ENCODE measurements around the gene CSNK1D. TPM values are rescaled to one million over a fixed set of nuclear protein-coding genes. Genes with fewer than 3 reads are reported as not detected.

CSNK1D gene
- total RNA-seq, 3 donors from 2014 or later = 177 to 221 (median 189) TPM

DNA sequence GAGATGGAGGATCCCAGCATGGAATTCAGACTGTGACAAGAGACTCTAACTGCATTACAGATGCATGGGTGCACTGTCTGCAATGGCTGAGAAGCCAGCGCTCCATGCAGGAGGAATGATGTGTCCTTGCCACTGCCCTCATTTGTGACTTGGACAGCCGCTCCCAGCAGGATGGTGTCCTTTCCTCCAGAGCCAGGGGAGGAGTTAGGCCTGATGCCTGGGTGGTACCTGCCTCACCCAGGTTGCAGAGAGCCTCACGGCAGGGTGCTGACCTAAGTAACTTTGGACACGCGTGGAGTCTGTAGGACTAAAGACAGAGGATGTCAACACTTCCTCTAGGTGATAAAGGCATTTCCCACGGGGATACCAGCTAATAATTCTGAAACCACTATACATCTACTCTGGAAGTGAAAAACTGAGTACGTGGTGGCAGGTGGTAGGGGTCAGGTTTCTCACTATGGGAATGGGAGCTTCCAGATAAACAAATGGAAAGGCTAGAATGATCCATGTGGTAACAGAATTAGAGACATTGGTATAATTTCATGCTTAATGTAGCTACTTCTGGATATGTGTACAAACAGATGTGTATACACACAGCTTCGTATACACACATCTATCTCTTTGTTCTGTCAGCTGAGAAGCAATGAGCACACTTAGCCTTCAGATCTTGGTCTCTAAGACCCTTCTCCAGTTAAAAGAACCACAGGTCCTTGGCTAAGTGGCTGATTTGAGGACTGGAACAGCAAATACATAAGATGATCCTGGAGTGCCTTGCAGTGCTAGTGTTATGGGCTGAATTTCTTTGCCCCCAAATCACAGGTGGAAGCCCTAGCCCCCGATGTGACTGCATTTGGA, 13.7 kb upstream of the CSNK1D start:
- peak in 2 of 3 donors; percentile 60 to 61 for DNase-seq
- TF ChIP-seq CTCF (IDR thresholded peaks at IDR 0.05) = no peak
- H3K36me3 ChIP-seq (ENCODE audit: low read depth) = no peaks in the 10 kb centered on the region
- no peak overlapping the region for H3K4me3 ChIP-seq
- no peaks in the 10 kb centered on the region for H3K9me3 ChIP-seq
- peak; percentile 56 for ATAC-seq
- intact Hi-C loops (cut with DNase I, micrococcal nuclease) = no loop called here
- H3K4me1 ChIP-seq (ENCODE audit: low read depth) = peaks cover 28% of the 10 kb centered on the region

GRCh38 chr17:82285141-82285540, 11.6 kb upstream of the CSNK1D start:
- ATAC-seq = no peak
- no peak for TF ChIP-seq CTCF (IDR thresholded peaks at IDR 0.05)
- H3K36me3 ChIP-seq (ENCODE audit: low read depth) = no peaks in the 10 kb centered on the region
- peaks cover 28% of the 10 kb centered on the region for H3K4me1 ChIP-seq (ENCODE audit: low read depth)
- no peak overlapping the region for H3K4me3 ChIP-seq
- no peaks in the 10 kb centered on the region for H3K9me3 ChIP-seq
- intact Hi-C loops (cut with DNase I, micrococcal nuclease) = no loop called here
- no peak for DNase-seq

GRCh38 chr17:82283208-82283749, 9.8 kb upstream of the CSNK1D start:
- Histone ChIP-seq H3K36me3 (ENCODE audit: low read depth) (no peaks in the 10 kb centered on the region), H3K4me1 (ENCODE audit: low read depth) (peaks cover 28% of the 10 kb centered on the region), H3K4me3 (no peak overlapping the region), H3K9me3 (no peaks in the 10 kb centered on the region)
- DNase-seq (peak in 2 of 3 donors; percentile 46 to 61), ATAC-seq (no peak)
- intact Hi-C loops (cut with DNase I, micrococcal nuclease) = no loop called here
- TF ChIP-seq CTCF (IDR thresholded peaks at IDR 0.05) = no peak

- intact Hi-C loops (cut with DNase I, micrococcal nuclease) = no loop called here
- H3K9me3 ChIP-seq = no peaks in the 10 kb centered on the region
- no peak overlapping the region for H3K4me3 ChIP-seq
- peaks cover 23% of the 10 kb centered on the region for H3K4me1 ChIP-seq (ENCODE audit: low read depth)
- no peak for TF ChIP-seq CTCF (IDR thresholded peaks at IDR 0.05)
- H3K36me3 ChIP-seq (ENCODE audit: low read depth) = no peaks in the 10 kb centered on the region
- DNase-seq (peak in 2 of 3 donors; percentile 51 to 55), ATAC-seq (peak; percentile 46)
Measured at GRCh38 chr17:82282239-82283207, 9.0 kb upstream of the CSNK1D start.

GRCh38 chr17:82281502-82282238, 8.2 kb upstream of the CSNK1D start:
- H3K9me3 ChIP-seq = no peaks in the 10 kb centered on the region
- H3K36me3 ChIP-seq (ENCODE audit: low read depth) = no peaks in the 10 kb centered on the region
- ATAC-seq (peak; percentile 82), DNase-seq (peak in 2 of 3 donors; percentile 59 to 69)
- peaks cover 15% of the 10 kb centered on the region for H3K4me1 ChIP-seq (ENCODE audit: low read depth)
- no peak overlapping the region for H3K4me3 ChIP-seq
- TF ChIP-seq CTCF (IDR thresholded peaks at IDR 0.05) = no peak
- intact Hi-C loops (cut with DNase I, micrococcal nuclease) = no loop called here

Data from mucosa of descending colon (tissue), 3 donors.